Parathyroid adenoma (tissue), 2 donors: ENCODE results near the gene ZFAND3.

Experiments used
- H2AFZ ChIP-seq: fragments of 300-600 bp; sonication (generic); one replicate; pipeline ENCODE4 v1.7.0; 2017; ENCODE audit warnings: antibody characterized with exemption, mild to moderate bottlenecking
- H3K27ac ChIP-seq: fragments of 300-600 bp; sonication (generic); one replicate; pipeline ENCODE4 v1.7.0; 2017
- H3K27me3 ChIP-seq: fragments of 300-600 bp; sonication (generic); one replicate; pipeline ENCODE4 v1.7.0; 2017; ENCODE audit warnings: low read length; ENCODE audit not compliant: control insufficient read depth, insufficient read depth
- H3K36me3 ChIP-seq: fragments of 300-600 bp; sonication (generic); one replicate; pipeline ENCODE4 v1.7.0; 2017; ENCODE audit warnings: low read length; ENCODE audit not compliant: control insufficient read depth, insufficient read depth
- H3K4me1 ChIP-seq: fragments of 300-600 bp; sonication (generic); one replicate; pipeline ENCODE4 v1.7.0; 2017; ENCODE audit warnings: control low read depth
- H3K4me2 ChIP-seq: fragments of 300-600 bp; sonication (generic); one replicate; pipeline ENCODE4 v1.7.0; 2017; ENCODE audit warnings: low read length
- H3K4me3 ChIP-seq: fragments of 300-600 bp; sonication (generic); one replicate; pipeline ENCODE4 v1.7.0; 2017; ENCODE audit warnings: low read depth, low read length
- H3K79me2 ChIP-seq: fragments of 300-600 bp; sonication (generic); one replicate; pipeline ENCODE4 v1.7.0; 2017; ENCODE audit warnings: control low read depth
- H3K9ac ChIP-seq: fragments of 300-600 bp; sonication (generic); one replicate; pipeline ENCODE4 v1.7.0; 2017; ENCODE audit warnings: mild to moderate bottlenecking
- H3K9me3 ChIP-seq: fragments of 300-600 bp; sonication (generic); one replicate; pipeline ENCODE4 v1.7.0; 2017; ENCODE audit warnings: low read length; ENCODE audit not compliant: control insufficient read depth
- CTCF ChIP-seq: fragments of 300-600 bp; sonication (generic); IDR thresholded peaks from one replicate; pipeline ENCODE4 v1.7.0; 2017; ENCODE audit warnings: antibody characterized with exemption, mild to moderate bottlenecking
- donor health status: primary hyperparathyroidism.

The ZFAND3 gene

GRCh38 chr6:38034274-38034914 is 214.9 kb downstream of the ZFAND3 start:
- Histone ChIP-seq H3K4me3 (no peak overlapping the region), H3K27me3 (no peaks in the 10 kb centered on the region), H3K9ac (no peak overlapping the region), H2AFZ (no peak overlapping the region), H3K36me3 (no peaks in the 10 kb centered on the region), H3K79me2 (peaks cover 36% of the 10 kb centered on the region), H3K4me1 (peaks cover 18% of the 10 kb centered on the region), H3K27ac (no peak overlapping the region), H3K9me3 (no peaks in the 10 kb centered on the region), H3K4me2 (no peak overlapping the region)
- peak; percentile 55 for TF ChIP-seq CTCF

DNA sequence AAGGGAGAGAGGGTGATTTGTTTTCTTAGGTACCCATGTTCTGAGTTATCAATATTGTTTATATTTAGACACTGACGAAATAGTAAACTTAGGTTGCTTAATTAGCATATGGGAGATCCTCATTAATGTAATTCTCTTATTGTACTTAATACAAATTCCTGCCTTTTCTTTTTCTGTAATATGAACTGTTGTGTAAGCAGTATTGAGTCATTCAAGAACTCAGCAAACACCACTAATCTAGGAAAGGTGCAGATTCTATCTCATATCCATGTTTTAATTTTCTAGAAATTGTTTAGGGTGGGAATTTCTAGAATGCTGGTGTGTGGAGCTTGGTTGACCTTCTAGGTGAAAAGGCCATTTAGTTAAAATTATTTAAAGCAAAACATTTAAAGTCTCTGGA is 216.0 kb downstream of the ZFAND3 start:
- Histone ChIP-seq H3K9me3 (no peaks in the 10 kb centered on the region), H3K4me1 (peaks cover 19% of the 10 kb centered on the region)
- TF ChIP-seq CTCF: no peak

DNA sequence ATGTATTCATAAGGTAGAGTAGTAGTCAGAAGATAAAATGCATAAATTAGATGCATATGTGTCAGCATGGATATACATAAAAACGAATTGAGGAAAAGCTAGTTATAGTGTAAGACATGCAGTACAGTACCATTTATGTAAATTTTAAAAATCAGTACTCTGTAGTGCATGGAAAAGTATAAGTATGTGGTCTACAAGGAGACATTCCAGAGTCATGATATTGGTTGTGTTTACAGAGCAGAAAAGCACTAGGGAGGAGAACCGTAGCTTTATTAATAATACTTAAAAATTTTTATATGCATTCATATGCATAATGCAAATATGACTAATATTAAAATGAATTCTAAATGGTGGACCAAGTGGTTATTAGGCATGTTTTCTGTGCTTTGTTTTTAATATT is 220.0 kb downstream of the ZFAND3 start:
- Histone ChIP-seq H3K9ac (no peak overlapping the region), H3K9me3 (no peaks in the 10 kb centered on the region), H3K27ac (no peak overlapping the region), H3K4me1 (peaks cover 19% of the 10 kb centered on the region), H3K27me3 (no peaks in the 10 kb centered on the region), H3K4me3 (no peak overlapping the region), H3K36me3 (no peaks in the 10 kb centered on the region), H3K4me2 (no peak overlapping the region), H3K79me2 (peaks cover 23% of the 10 kb centered on the region), H2AFZ (no peak overlapping the region)
- no peak for TF ChIP-seq CTCF

More for the DNA sequence above, 216.0 kb downstream of the ZFAND3 start:
- no peak overlapping the region for H3K9ac ChIP-seq
- peaks cover 29% of the 10 kb centered on the region for H3K79me2 ChIP-seq
- H3K27me3 ChIP-seq: no peaks in the 10 kb centered on the region
- H2AFZ ChIP-seq: no peak overlapping the region
- H3K4me3 ChIP-seq: no peak overlapping the region
- no peaks in the 10 kb centered on the region for H3K36me3 ChIP-seq
- H3K4me2 ChIP-seq: no peak overlapping the region
- no peak overlapping the region for H3K27ac ChIP-seq

GRCh38 chr6:38040254-38040653 is 220.7 kb downstream of the ZFAND3 start:
- H3K27me3 ChIP-seq: no peaks in the 10 kb centered on the region
- H3K4me3 ChIP-seq: no peak overlapping the region
- TF ChIP-seq CTCF: no peak
- H2AFZ ChIP-seq: no peak overlapping the region
- H3K4me1 ChIP-seq: peaks cover 18% of the 10 kb centered on the region
- H3K36me3 ChIP-seq: no peaks in the 10 kb centered on the region
- no peak overlapping the region for H3K4me2 ChIP-seq
- H3K9ac ChIP-seq: no peak overlapping the region
- H3K27ac ChIP-seq: no peak overlapping the region
- peaks cover 23% of the 10 kb centered on the region for H3K79me2 ChIP-seq
- no peaks in the 10 kb centered on the region for H3K9me3 ChIP-seq

DNA sequence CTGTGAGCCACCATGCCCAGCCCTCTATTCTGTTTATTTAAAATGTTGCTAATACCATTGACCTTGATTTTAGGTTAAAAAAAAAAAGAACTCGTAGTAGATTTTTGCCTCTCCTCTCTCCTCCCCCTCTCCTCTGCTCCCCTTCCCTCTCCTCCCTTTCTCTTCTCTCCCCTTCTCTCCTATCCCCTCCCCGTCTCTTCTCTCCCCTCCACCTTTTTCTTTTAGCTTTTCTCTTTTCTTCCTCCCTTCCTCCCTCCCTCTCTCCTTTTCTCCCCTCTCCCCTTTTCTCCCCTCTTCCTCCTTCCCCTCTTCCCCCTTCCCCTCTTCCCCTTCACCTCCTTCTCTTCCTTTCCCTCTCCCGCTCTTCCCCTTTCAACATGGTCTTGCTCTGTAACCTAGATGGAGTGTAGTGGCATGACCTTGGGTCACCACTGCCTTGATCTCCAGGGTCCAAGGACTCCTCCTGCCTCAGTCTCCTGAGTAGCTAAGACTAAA is 223.8 kb downstream of the ZFAND3 start:
- Histone ChIP-seq H3K4me3 (no peak overlapping the region), H3K36me3 (no peaks in the 10 kb centered on the region), H3K9ac (no peak overlapping the region)

More for the DNA sequence above, 223.8 kb downstream of the ZFAND3 start:
- no peak overlapping the region for H3K4me2 ChIP-seq
- H2AFZ ChIP-seq: no peak overlapping the region
- no peak for TF ChIP-seq CTCF
- no peaks in the 10 kb centered on the region for H3K9me3 ChIP-seq
- H3K79me2 ChIP-seq: peaks cover 16% of the 10 kb centered on the region
- H3K27ac ChIP-seq: no peak overlapping the region
- H3K4me1 ChIP-seq: peaks cover 7% of the 10 kb centered on the region
- H3K27me3 ChIP-seq: no peaks in the 10 kb centered on the region
